Limb (tissue), 2 donors: ENCODE measurements around the gene PGGHG.

Experiments used
- DNase-seq, 2 donors: peaks; one replicate each; pipeline ENCODE4 v3.0.0-alpha.2; 2016; ENCODE audit errors: extremely low spot score in 2 of 2

Gene PGGHG

DNA sequence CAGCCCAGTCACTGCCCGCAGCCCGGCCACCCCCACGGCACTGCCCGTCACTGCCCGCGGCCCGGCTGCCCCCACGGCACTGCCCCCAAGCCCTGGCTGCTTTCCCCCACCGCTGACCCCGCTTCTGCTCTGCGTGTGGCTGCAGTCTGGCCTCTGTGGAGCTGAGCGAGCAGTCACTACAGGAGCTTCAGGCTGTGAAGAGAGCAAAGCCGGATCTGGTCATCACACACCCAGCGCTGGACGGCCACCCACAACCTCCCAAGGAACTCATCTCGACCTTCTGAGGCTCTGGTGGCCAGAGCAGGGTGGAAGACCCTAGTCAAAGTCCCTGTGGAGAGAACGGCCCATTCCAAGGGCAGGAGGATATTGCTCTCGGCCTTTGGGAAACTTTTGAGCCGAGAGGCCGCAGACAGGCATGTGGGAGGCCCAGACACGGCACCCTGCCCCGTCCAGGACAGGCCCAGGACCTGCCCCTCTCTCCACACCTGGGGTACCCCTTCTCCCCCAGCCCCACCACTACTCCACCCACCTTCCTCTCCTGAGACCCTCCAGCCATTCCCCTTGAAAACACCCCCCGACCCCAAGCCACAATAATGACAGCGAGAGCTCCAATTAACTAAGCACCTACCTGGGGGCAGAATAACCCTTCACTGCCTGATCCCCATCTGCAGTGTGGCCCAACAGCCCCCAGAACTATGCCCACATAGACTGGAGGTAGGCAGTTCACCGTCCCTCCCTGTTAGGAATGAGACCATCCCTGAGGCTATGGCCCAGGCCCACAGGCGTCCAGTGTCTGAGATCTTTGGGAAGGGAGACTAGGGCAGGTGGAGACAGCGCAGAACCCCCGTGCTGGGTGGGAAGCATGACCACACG is 3.7 kb upstream of the PGGHG start:
- DNase-seq: no peak

DNA sequence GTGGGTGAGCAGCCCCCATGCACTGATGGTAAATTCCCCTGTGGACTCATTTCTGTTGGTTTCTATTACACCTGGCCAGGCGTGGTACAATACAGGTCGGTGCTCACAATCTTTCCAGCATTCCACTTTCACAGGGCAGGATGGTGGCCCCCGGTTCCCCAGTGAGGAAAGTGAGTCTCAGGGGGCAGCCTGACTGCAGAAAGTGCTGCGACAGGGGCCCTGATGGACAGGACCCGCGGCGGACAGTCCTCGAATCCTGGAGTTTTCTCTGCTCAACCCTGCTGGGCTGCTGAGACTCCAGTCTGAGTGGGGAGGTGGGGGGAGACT is 3.1 kb upstream of the PGGHG start:
- DNase-seq: no peak

DNA sequence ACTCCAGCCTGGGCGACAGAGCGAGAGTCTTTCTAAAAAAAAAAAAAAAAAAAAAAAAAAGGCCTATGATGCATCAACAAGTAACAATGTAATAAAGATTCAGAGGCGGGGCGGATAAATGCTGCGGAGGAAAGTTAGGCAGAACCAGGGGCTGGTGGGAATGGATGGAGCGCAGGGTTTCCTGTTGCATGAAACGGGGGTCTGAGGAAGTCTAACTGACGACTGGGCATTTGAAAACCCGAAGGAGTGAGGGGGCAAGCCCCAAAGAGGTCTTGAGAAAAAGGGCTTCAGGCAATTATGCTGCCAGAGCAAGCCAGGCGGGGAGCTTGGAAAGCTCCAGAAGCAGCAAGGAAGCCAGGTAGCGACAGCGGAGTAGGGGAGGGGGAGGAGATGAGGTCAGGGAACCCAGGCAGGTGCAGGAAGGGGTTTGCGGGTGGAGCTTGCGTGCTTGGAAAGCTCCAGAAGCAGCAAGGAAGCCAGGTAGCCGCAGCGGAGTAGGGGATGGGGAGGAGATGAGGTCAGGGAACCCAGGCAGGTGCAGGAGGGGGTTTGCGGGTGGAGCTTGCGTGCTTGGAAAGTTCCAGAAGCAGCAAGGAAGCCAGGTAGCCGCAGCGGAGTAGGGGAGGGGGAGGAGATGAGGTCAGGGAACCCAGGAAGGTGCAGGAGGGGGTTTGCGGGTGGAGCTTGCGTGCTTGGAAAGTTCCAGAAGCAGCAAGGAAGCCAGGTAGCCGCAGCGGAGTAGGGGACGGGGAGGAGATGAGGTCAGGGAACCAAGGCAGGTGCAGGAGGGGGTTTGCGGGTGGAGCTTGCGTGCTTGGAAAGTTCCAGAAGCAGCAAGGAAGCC is 1.7 kb upstream of the PGGHG start:
- peak in 1 of 2 donors; percentile 17 for DNase-seq

DNA sequence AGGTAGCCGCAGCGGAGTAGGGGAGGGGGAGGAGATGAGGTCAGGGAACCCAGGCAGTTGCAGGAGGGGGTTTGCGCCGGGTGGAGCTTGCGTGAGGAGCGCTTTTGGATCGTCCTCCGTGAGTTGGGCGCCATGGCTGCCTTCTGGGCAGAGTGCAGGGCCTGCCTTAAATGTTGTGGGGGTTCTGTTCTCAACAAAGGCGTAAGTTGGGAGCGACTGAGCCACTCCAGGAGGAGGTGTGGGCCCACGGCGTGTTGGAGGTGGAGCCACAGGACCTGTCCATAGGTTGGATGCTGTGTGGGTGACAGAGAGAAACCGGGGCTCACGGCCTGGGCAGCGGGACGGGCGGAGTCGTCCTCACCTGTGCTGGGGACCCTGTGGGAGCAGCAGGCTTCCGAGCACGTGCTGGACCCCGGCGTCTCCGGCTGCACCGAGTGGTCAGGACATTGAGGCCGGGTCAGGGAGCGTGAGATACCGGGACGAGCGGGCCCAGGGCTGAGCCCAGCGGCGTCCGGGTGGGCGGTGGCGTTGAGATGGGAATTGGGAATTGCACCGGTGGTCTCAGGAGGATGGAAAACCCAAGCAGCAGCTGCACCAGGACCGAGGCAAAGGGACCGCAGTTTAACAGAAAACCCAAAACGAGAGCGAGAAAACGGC is 977 bp upstream of the PGGHG start:
- DNase-seq: peak in 1 of 2 donors; percentile 29

DNA sequence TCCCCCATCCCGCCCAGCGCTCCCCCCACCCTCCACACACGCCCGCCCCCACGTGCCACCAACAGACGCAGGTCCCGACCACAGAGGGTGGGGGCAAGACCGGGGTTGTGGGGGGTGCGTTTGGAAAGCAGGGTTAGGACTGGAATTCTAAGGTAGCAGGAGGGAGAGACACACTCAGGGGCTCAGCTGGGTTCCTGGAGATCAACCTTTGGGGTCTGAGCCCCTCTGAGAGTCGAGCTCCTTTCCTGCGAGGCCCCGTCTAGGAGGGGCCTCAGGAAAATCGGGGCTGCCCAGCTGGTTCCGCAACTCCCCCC is 429 bp downstream of the PGGHG start:
- no peak for DNase-seq

DNA sequence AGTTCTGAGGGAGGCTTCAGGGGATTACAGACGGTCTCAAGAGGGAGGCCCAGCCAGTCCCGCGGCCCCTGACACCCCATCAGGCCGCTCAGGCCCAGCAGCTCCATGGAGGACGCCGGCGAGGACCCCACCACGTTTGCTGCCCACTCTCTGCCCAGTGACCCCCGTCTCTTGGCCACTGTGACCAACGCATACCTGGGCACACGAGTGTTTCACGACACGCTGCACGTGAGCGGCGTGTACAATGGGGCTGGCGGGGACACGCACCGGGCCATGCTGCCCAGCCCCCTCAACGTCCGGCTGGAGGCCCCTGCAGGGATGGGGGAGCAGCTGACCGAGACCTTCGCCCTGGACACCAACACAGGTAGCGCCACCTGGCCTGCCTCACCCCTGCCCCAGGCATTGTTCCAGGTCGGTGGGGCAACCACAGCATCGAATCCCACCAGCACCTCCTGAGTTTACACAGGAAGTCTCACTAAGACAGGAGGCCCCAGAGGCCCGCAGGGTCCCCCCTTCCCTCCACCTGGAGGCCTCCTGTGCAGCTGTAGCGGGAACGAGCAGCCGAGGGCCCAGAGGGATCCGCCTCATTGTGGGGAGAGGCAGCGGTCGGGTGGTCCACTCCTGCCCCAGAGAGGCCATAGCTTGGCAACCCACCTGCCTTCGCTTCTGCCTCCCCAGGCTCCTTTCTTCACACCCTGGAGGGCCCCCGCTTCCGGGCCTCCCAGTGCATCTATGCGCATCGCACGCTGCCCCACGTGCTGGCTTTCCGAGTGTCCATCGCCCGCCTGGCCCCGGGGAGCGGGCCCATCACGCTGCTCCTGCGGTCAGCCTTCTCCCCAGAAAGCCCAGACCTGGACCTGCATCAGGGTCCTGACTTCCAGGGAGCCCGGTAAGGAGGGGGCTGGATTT is 1.0 kb downstream of the PGGHG start:
- DNase-seq: no peak

DNA sequence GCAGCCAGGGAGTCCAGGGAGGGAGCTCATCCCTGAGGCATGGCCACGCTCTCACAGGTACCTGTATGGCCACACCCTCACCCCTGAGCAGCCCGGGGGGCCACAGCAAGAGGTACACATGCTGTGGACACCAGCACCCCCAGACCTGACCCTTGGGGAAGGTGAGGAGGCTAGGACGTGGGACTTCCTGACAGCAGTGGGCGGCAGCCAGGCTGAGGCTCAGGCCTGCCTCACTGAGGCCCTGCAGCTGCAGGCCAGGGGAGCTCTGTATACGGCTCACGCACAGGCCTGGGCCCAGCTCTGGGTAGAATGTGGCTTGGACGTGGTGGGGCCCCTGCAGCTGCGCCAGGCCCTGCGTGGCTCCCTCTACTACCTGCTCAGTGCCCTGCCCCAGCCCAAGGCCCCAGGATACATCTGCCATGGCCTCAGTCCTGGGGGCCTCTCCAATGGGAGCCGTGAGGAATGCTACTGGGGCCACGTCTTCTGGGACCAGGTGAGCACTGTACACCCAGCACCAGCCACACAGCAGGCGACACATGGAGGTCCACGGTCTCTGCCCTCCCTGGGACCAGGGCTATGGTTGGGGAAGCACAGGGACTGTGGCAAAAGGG is 1.8 kb downstream of the PGGHG start:
- no peak for DNase-seq

DNA sequence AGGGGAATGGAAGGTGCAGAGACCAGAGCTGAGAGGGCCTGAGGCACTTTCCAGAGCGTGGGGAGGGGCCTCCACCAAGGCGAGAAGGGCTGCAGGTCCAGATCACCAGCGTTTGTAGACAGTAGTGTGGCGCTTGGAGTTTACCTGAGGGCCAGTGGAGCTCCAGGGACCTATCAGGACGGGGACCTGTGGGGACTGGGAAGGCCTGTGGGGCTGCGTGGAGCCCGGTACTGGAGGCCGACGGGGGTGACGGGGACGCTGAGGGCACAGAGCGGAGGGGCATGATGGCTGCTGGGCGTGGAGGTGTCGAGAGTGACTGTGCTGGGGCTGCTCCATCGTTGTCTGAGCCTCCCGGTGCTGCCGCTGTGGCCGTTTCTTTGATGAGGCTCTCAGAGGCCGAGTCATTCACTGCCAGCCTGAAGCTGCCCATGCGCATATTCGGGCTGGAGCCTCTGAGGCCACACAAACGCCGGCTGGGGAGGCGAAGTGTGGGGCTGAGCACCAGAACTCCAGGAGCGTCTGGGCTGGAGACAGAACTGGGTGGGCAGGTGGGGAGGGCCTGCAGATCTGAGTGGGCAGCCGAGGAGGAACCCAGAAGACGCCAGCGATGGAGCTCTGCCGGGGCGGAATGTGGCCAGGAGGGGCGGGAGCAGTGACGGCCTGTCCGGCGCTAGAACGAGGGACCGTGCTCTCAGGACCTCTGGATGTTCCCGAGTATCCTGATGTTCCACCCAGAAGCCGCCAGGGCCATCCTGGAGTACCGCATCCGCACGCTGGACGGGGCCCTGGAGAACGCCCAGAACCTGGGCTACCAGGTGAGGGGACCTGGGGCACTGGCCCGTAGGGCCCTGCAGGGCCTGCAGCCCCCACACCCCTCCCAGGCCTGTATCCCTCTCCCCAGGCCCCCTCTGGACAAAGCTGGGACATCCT is 2.6 kb downstream of the PGGHG start:
- no peak for DNase-seq

DNA sequence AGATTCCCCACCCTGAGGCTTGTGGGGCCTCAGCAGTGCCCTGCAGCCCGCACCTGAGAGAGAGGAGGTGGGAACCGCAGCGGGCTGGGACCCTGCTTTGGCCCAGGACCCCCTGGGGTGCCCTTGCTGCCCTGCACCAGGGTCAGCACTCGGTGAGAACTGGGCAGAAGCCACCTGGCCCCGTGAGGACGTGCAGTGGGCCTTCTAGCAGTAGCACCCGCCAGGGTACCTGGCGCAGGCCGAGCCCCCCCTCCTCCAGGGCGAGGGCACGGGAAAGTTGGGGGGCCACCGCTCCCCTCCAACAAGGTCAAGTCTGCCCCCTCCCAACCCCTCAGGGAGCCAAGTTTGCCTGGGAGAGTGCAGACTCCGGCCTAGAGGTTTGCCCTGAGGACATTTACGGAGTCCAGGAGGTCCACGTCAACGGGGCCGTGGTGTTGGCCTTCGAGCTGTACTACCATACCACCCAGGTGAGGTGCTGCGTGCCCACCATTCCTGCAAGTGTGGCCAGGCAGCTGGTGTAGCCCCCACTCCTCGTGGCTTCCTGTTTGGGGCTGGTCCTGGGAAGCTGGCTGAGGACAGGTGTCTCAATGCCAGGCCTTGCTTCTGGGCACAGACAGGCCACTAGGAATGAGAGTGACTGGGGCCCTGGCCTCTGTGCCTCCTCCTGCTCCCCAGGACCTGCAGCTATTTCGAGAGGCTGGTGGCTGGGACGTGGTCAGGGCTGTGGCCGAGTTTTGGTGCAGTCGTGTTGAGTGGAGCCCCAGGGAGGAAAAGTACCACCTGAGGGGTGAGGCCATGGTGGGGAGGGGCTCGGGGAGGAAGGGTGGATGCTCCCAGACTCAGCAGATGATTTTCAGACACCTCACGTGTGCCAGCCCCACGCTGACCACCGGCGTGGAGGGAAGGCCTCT is 3.5 kb downstream of the PGGHG start:
- peak in 1 of 2 donors; percentile 24 for DNase-seq

DNA sequence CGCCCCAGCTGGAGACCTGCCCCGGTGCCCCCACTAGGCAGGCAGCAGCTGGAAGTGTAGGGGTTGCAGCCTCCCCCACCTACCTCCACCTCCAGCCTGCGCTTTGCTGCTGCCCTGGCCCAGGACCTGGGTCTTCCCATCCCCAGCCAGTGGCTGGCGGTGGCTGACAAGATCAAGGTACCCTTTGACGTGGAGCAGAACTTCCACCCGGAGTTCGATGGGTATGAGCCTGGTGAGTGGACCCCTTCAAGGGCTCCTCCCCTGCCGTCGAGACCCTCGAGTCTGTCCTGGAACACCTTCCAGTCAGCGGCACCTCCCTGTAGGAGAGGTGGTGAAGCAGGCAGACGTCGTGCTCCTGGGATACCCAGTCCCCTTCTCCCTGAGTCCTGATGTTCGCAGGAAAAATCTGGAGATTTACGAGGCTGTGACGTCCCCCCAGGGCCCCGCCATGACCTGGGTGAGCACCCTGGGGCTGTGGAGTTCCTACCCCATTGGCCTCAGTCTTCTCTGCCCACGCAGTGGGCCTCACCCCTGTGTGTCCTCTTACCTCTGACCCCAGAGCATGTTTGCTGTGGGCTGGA is 4.4 kb downstream of the PGGHG start:
- DNase-seq: peak in 1 of 2 donors; percentile 11

DNA sequence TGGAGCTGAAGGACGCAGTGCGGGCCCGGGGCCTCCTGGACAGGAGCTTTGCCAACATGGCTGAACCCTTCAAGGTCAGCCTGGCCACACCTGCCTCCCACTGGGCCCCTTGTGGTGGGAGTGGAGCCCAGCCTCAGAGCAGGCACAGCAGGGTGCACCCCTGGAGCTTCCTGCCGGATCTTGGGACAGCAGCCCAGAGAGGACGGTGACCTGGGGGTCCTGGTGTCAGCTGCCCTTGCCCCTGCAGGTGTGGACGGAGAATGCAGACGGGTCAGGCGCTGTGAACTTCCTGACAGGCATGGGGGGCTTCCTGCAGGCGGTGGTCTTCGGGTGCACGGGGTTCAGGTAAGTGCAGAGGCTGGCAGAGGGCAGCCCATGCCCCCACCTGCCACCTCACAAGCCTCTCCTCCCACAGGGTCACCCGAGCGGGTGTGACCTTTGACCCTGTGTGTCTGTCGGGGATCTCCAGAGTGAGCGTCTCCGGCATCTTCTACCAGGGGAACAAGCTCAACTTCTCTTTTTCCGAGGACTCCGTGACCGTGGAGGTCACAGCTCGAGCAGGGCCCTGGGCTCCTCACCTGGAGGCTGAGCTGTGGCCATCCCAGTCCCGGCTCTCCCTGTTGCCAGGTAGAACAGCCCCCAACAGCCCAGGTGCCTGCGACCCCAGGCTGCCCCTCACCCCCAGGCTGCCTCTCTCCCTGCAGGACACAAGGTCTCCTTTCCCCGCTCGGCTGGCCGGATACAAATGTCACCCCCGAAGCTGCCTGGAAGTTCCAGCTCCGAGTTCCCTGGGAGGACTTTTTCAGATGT is 5.1 kb downstream of the PGGHG start:
- DNase-seq: peak in 1 of 2 donors; percentile 22

DNA sequence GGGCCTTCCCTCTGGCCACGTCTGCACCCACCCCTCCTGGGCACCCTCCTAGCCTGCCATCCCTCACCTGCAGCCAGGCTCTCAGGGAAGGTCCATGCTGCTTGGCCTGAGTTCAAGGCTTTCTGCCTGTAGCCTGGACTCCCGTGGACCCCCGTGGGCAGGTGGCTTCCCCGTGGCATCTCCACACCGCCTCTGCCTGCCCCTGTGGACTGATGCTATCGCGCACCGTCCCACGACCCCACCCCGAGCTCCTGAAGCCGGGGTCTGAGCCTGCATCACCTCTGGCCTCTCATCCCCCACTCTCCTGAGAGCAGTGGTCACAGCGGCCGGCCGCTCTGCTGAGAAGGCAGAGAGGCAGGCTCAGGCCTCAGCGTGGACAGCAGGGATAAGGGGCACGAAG is 5.9 kb downstream of the PGGHG start:
- no peak for DNase-seq

DNA sequence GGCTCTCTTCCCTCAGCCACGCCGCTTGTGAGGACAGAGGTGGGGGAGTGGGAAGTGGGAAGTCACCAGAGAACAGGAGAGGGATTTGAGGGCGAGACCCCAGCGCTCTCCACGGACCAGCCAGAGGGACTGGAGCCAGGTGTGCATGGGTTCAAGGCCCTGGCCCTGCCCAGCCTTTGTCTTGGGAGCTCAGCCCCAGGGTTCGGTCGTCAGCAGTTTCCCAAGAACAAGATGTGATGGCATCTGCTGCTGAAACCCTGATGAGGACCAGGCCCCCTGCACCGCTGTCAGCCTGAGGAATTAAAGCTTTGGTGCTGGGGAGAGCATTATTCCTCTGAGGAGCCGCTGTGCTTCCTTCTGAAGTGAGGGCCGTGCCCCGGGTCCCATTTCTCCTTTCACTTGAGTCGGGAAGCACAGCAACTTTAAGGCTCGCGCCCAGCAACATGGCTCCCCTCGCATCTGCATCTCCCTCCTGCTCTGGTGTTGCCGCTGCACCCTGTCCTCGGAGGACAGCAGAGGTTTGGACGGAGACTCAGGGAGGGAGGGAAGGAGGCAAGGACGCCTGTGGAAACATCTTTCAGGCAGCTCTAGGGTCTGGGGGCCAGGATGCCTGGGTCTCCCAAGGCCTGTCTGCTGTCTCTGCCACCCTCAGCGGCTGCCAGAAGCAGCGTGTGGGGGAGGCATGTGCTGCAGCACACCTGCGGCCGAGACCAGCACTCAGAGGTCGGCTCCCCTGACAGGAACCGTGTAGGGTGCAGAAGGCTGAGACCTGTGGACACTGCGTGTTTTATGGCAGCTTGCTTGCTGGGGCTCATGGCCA is 6.6 kb downstream of the PGGHG start:
- DNase-seq: no peak

DNA sequence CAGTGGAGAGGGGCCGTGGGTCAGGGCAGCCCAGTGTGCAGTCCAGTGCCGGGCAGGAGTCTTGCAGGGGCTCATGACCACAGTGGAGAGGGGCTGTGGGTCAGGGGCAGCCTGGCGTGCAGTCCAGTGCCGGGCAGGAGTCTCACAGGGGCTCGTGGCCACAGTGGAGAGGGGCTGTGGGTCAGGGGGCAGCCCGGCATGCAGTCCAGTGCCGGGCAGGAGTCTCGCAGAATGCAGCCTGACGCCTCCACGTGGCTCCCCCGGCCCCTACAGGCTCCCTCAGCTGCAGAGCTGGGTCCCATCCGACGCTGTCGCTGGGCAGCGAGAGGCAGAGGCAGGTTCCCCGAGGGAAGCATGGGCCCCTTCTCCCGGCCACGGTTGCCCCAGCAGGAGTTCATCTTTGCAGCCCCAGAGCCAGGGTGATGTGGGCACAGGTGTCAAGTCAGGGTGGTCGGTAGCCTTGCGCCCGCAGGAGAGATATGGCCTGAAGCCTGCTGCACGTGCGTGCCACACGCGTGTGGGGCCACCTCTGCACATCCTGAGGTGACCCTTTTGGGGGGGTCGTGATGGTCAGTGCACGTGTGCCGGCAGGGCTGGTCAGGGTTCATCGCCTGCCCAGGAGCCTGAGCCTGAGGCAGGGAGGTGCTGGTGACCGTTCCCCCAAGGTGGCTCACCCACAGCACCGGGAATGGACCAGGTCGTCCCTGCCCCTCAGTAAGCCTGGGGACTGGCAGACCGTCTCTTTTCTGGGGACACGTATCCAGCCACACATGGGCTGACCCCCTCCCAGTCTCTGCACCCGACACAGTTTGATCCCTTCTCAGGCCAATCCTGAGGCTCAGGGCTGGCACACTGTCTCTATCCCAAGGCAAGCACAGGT is 7.5 kb downstream of the PGGHG start:
- no peak for DNase-seq

DNA sequence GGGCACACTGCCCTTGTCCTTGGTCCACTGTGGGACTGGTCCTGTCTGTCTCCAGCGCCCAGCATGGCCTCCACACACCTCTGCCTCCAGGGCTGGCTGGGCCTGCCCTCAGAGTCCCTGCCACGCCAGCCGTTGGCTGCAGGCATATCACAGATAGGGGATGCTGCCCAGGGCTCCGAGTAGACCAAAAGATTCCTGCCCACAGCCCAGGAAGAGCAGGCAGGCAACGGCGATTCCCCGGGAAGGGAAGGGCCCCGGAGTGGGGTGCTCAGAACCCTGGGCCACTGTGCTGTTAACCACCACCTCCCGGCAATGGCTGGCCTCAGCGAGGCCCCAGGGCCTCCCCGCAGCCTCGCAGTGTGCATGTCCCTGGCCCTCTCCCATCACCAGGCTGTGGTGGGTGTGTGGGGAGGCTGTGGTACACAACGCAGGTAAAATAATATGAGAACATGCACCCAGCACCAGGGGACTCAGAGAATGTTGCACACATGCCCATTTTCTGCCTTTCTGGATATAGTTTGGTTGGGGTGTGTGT is 8.2 kb downstream of the PGGHG start:
- no peak for DNase-seq
